Breast epithelium (tissue), 3 donors: Measurements from ENCODE around the gene GPAM.

ENCODE experiments used
- POLR2A ChIP-seq: fragments of 450-650 bp; IDR thresholded peaks from one replicate; pipeline ENCODE4 v1.6.1; 2016; ENCODE audit warnings: antibody characterized with exemption, mild to moderate bottlenecking, moderate library complexity
- POLR2AphosphoS5 ChIP-seq, 3 donors: sonication (generic); formaldehyde crosslinking; IDR thresholded peaks; one replicate each; pipeline ENCODE4 v1.6.1; 2017; ENCODE audit warnings: antibody characterized with exemption in 3 of 3
- TF ChIP-seq, protein P1 (sequence below), 3 donors: fragments of 450-650 bp; IDR thresholded peaks; one replicate each; pipeline ENCODE4 v1.5.1; 2016 to 2017; ENCODE audit warnings: antibody characterized with exemption in 3 of 3, mild to moderate bottlenecking in 3 of 3, moderate library complexity in 3 of 3

DNA sequence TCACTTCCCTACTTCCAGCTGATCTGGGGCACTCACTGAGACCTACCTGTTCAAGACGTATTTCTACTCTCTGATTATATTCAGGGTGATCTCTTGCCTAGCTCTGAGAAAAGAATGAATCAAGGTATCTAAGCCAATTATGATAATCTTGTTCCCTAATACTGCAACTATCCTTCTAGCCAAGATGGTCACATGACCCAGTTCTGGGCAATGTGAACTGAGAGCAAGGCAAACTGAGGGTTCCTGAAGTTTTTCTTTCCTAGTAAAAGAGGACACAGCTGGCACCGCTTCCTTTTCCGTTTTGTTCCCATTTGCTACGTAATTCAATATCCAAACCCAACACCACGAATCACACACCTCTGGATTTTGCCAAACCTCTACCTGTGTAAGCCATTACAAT lies 5.9 kb upstream of the GPAM start:
- TF ChIP-seq, protein P1, sequence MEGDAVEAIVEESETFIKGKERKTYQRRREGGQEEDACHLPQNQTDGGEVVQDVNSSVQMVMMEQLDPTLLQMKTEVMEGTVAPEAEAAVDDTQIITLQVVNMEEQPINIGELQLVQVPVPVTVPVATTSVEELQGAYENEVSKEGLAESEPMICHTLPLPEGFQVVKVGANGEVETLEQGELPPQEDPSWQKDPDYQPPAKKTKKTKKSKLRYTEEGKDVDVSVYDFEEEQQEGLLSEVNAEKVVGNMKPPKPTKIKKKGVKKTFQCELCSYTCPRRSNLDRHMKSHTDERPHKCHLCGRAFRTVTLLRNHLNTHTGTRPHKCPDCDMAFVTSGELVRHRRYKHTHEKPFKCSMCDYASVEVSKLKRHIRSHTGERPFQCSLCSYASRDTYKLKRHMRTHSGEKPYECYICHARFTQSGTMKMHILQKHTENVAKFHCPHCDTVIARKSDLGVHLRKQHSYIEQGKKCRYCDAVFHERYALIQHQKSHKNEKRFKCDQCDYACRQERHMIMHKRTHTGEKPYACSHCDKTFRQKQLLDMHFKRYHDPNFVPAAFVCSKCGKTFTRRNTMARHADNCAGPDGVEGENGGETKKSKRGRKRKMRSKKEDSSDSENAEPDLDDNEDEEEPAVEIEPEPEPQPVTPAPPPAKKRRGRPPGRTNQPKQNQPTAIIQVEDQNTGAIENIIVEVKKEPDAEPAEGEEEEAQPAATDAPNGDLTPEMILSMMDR (IDR thresholded peaks at IDR 0.05): no peak
- TF ChIP-seq POLR2AphosphoS5 (IDR thresholded peaks at IDR 0.05) (no peak), POLR2A (no peak)
